ENCODE measurements around the gene RMP24.

GRCh38 chr18:36006997-36007396 lies 34.5 kb downstream of the RMP24 start:
- TF ChIP-seq CTCF (IDR thresholded peaks at IDR 0.05), result no peak
- no peak for TF ChIP-seq POLR2AphosphoS5 (IDR thresholded peaks at IDR 0.05)
